ENCODE results near the gene GTF2A1. TPM values are rescaled to one million over a fixed set of nuclear protein-coding genes. Genes with fewer than 3 reads are reported as not detected.

Gene GTF2A1
- total RNA-seq, 4 donors from 2014 or later: 27.7 to 50.0 (median 35.6) TPM

- no peak for TF ChIP-seq POLR2AphosphoS5 (IDR thresholded peaks at IDR 0.05)
- TF ChIP-seq EP300 (IDR thresholded peaks at IDR 0.05): no peak
- no peak for TF ChIP-seq POLR2A (IDR thresholded peaks at IDR 0.05)
- TF ChIP-seq, protein P1, sequence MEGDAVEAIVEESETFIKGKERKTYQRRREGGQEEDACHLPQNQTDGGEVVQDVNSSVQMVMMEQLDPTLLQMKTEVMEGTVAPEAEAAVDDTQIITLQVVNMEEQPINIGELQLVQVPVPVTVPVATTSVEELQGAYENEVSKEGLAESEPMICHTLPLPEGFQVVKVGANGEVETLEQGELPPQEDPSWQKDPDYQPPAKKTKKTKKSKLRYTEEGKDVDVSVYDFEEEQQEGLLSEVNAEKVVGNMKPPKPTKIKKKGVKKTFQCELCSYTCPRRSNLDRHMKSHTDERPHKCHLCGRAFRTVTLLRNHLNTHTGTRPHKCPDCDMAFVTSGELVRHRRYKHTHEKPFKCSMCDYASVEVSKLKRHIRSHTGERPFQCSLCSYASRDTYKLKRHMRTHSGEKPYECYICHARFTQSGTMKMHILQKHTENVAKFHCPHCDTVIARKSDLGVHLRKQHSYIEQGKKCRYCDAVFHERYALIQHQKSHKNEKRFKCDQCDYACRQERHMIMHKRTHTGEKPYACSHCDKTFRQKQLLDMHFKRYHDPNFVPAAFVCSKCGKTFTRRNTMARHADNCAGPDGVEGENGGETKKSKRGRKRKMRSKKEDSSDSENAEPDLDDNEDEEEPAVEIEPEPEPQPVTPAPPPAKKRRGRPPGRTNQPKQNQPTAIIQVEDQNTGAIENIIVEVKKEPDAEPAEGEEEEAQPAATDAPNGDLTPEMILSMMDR (IDR thresholded peaks at IDR 0.05): no peak
- Histone ChIP-seq H3K27ac (no peak overlapping the region), H3K9me3 (no peaks in the 10 kb centered on the region), H3K4me1 (no peaks in the 10 kb centered on the region), H3K36me3 (peaks cover 58% of the 10 kb centered on the region), H3K27me3 (no peaks in the 10 kb centered on the region), H3K4me3 (no peak overlapping the region)
- DNase-seq (ENCODE audit: low spot score in 2 of 2): no peak
- WGBS: 84% methylated on average over 3 of the region's 3 CpGs
Observed at GRCh38 chr14:81193924-81194633, 26.7 kb downstream of the GTF2A1 start.

DNA sequence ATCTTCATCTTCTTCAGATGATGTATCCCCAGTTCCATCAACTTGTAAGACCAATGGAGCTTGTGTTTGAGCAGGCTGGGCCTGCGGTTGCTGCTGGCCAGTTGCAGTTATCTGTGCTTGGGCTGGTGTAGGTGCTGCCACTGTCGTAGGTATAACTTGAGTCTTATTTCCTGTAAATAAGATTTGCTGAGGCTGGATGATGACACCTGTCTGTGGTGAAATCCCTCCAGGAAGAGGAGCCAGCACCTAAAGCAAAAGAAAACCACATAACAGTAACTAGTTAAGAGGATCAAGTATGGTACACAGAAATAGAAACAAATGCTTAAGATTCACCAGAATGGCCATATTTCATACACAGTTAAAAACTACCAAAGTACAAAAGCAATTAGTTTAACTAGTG, 28.2 kb downstream of the GTF2A1 start:
- Histone ChIP-seq H3K36me3 (peaks cover 69% of the 10 kb centered on the region), H3K4me3 (no peak overlapping the region), H3K27ac (no peak overlapping the region), H3K9me3 (no peaks in the 10 kb centered on the region), H3K27me3 (no peaks in the 10 kb centered on the region), H3K4me1 (no peaks in the 10 kb centered on the region)
- no peak for DNase-seq (ENCODE audit: low spot score in 2 of 2)
- 88% methylated on average over 2 of the region's 2 CpGs for WGBS
- TF ChIP-seq POLR2A (IDR thresholded peaks at IDR 0.05): no peak
- TF ChIP-seq EP300 (IDR thresholded peaks at IDR 0.05): no peak
- TF ChIP-seq POLR2AphosphoS5 (IDR thresholded peaks at IDR 0.05): no peak
- TF ChIP-seq, protein P1 (IDR thresholded peaks at IDR 0.05): no peak

DNA sequence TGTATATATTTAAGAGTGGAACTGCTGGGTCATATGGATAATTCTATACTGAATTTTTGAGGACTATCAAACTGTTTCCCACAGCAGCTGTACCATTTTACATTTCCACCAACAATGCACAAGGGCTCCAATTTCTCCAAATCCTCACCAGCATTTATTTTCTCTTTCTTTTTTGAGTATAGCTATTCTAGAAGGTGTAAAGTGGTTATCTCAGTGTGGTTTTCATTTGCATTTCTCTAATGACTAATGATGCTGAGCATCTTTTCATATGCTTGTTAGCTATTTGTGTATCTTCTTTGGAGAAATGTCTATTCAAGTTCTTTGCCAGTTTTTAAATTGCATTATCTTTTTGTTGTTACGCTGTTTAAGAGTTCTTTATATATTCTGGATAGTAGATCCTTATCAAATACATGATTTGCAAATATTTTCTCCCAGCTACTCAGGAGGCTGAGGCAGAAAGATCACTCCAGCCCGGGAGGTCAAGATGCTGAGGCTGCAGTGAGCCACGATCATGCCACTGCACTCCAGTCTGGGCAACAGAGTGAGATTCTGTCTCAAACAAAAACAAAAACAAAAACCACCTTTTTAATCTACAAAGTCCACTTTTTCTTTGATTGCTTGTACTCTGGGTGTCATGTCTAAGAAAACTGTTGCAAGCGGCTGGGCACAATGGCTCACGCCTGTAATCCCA, 32.8 kb downstream of the GTF2A1 start:
- no peaks in the 10 kb centered on the region for H3K9me3 ChIP-seq
- H3K36me3 ChIP-seq: peaks cover 49% of the 10 kb centered on the region
- no peak for TF ChIP-seq POLR2A (IDR thresholded peaks at IDR 0.05)
- TF ChIP-seq EP300 (IDR thresholded peaks at IDR 0.05): no peak
- TF ChIP-seq, protein P1 (IDR thresholded peaks at IDR 0.05): no peak
- no peak for TF ChIP-seq POLR2AphosphoS5 (IDR thresholded peaks at IDR 0.05)
- 91% methylated on average over 5 of the region's 5 CpGs for WGBS
- DNase-seq (ENCODE audit: low spot score in 2 of 2): no peak
- H3K4me3 ChIP-seq: no peak overlapping the region
- H3K27me3 ChIP-seq: no peaks in the 10 kb centered on the region
- no peaks in the 10 kb centered on the region for H3K4me1 ChIP-seq
- H3K27ac ChIP-seq: no peak overlapping the region

GRCh38 chr14:81179631-81180030, 41.1 kb downstream of the GTF2A1 start:
- Histone ChIP-seq H3K27me3 (no peaks in the 10 kb centered on the region), H3K27ac (no peak overlapping the region), H3K4me1 (no peaks in the 10 kb centered on the region), H3K9me3 (no peaks in the 10 kb centered on the region), H3K36me3 (peaks cover 18% of the 10 kb centered on the region), H3K4me3 (no peak overlapping the region)
- DNase-seq (ENCODE audit: low spot score in 2 of 2): no peak
- WGBS: 92% methylated on average over 2 of the region's 2 CpGs
- TF ChIP-seq EP300 (IDR thresholded peaks at IDR 0.05) (no peak), POLR2AphosphoS5 (IDR thresholded peaks at IDR 0.05) (no peak), POLR2A (IDR thresholded peaks at IDR 0.05) (no peak)
- TF ChIP-seq, protein P1 (IDR thresholded peaks at IDR 0.05): no peak

DNA sequence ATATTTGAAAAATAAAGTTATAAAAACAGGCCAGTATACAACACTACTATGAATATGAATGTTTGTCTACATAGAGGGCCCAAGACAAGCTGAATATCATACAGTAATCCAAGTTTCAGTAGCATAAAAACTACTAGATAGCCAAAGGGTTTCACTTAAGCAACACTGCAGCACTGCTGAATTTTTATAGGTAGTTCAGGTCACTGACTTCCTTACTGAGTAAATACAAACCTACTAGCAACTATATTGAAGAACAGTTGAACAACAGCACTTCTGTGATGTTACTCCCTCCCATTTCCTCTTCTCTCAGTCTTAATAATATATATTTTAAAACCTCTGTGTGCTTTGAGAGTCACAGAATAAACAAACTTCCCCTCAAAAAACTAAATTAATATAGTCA, 42.7 kb downstream of the GTF2A1 start:
- H3K4me1 ChIP-seq: no peaks in the 10 kb centered on the region
- peaks cover 15% of the 10 kb centered on the region for H3K36me3 ChIP-seq
- no peaks in the 10 kb centered on the region for H3K9me3 ChIP-seq
- no peak for DNase-seq (ENCODE audit: low spot score in 2 of 2)
- H3K27me3 ChIP-seq: no peaks in the 10 kb centered on the region
- H3K4me3 ChIP-seq: no peak overlapping the region
- no peak for TF ChIP-seq POLR2A (IDR thresholded peaks at IDR 0.05)
- TF ChIP-seq POLR2AphosphoS5 (IDR thresholded peaks at IDR 0.05): no peak
- TF ChIP-seq, protein P1 (IDR thresholded peaks at IDR 0.05): no peak
- TF ChIP-seq EP300 (IDR thresholded peaks at IDR 0.05): no peak
- no peak overlapping the region for H3K27ac ChIP-seq
